A549 treated with DMSO at 1 μM for 4 hours (cell line): Measurements from ENCODE around the gene ARID4A. TPM values are rescaled to one million over a fixed set of nuclear protein-coding genes. Genes with fewer than 3 reads are reported as not detected.

Source experiments
- total RNA-seq: library from RNA; stranded (reverse); fragments of 200-300 nt; extraction: Qiagen RNA extraction; gene quantifications from 5 replicates; pipeline ENCODE4 v1.2.3, GENCODE V29; 2022; ENCODE audit warnings: low read depth

The ARID4A gene
- 3.6 to 7.1 TPM (median 5.9 TPM) in 5 replicates for total RNA-seq

GRCh38 chr14:58298477-58299400 is at the start of gene ARID4A:
Gene ARID4A (plus strand): TSS chr14:58298555. CDS start chr14:58299855, 1,300 bp downstream.

GRCh38 chr14:58395812-58396788 is 97.7 kb downstream of the ARID4A start, which contains the start of gene TOMM20L:
Gene TOMM20L (plus strand): TSS chr14:58395930. CDS start chr14:58395958, 28 bp downstream.

Other genes with a start within 250 kb of the ARID4A start
- gene ARMH4, start 146.3 kb upstream of the ARID4A start, total RNA-seq = 0.49 to 1.8 TPM (median 0.79 TPM) in 5 replicates
- gene ACTR10, start 98.4 kb upstream of the ARID4A start, total RNA-seq = 43.9 to 55.5 TPM (median 47.4 TPM) in 5 replicates
- 187 to 247 TPM (median 210 TPM) in 5 replicates for gene PSMA3, start 53.7 kb upstream of the ARID4A start, total RNA-seq
- not detected in 5 replicates for gene TOMM20L, start 97.4 kb downstream of the ARID4A start, total RNA-seq
- 68.8 to 87.3 TPM (median 72.1 TPM) in 5 replicates for gene TIMM9, start 129.0 kb downstream of the ARID4A start, total RNA-seq
- 8.8 to 11.8 TPM (median 10.9 TPM) in 5 replicates for gene KIAA0586, start 129.2 kb downstream of the ARID4A start, total RNA-seq